OCI-LY3 (cell line): Measurements from ENCODE around the gene PITPNC1.
"Not testable (repeated sequence)": the region's sequence is repeated elsewhere in the genome, so short reads cannot be mapped to it uniquely, and the experiment has no call there.

ENCODE experiments used
- H2AFZ ChIP-seq: fragments of 200-600, 300-600 bp; shearing (Covaris generic); 2 replicates; pipeline ENCODE4 v1.6.0; 2014; ENCODE audit warnings: antibody characterized with exemption, low read depth, low read length
- H3K27ac ChIP-seq: fragments of 200-600, 300-600 bp; sonication (generic); 2 replicates; pipeline ENCODE4 v1.5.1; 2014; ENCODE audit warnings: mild to moderate bottlenecking, low read length, moderate library complexity, mixed read lengths
- H3K27me3 ChIP-seq: fragments of 200-600, 300-600 bp; sonication (generic); 2 replicates; pipeline ENCODE4 v1.6.1; 2014; ENCODE audit warnings: low read depth, low read length, mixed read lengths
- H3K36me3 ChIP-seq: fragments of 200-600, 300-600 bp; sonication (generic); replicated peaks from 2 replicates; pipeline ENCODE3; 2014; ENCODE audit warnings: low read depth, low read length, mixed read lengths
- H3K4me1 ChIP-seq: fragments of 300-600, 200-600 bp; sonication (generic); 2 replicates; pipeline ENCODE4 v1.6.1; 2014; ENCODE audit warnings: low read length, mixed read lengths
- H3K4me2 ChIP-seq: fragments of 200-600, 300-600 bp; sonication (generic); 2 replicates; pipeline ENCODE4 v1.6.1; 2014; ENCODE audit warnings: low read length, mixed read lengths
- H3K4me3 ChIP-seq: fragments of 300-600, 200-600 bp; sonication (generic); 2 replicates; pipeline ENCODE4 v1.5.1; 2014; ENCODE audit warnings: antibody characterized with exemption, mild to moderate bottlenecking, low read length, moderate library complexity
- H3K79me2 ChIP-seq: fragments of 300-600, 200-600 bp; shearing (Covaris generic); 2 replicates; pipeline ENCODE4 v1.6.1; 2014; ENCODE audit warnings: mild to moderate bottlenecking, low read length, mixed read lengths
- H3K9ac ChIP-seq: fragments of 300-600, 200-600 bp; shearing (Covaris generic); 2 replicates; pipeline ENCODE4 v1.6.0; 2014; ENCODE audit warnings: mild to moderate bottlenecking, low read length, moderate library complexity
- H3K9me3 ChIP-seq: fragments of 200-600, 300-600 bp; shearing (Covaris generic); 2 replicates; pipeline ENCODE4 v1.6.1; 2014; ENCODE audit warnings: low read length, mixed read lengths; ENCODE audit not compliant: insufficient read depth
- H4K20me1 ChIP-seq: fragments of 200-600, 300-600 bp; sonication (generic); 2 replicates; pipeline ENCODE4 v1.6.1; 2016; ENCODE audit warnings: low read length, mixed read lengths; ENCODE audit not compliant: insufficient read depth
- EZH2phosphoT487 ChIP-seq: fragments of 200-600 bp; shearing (Covaris generic); IDR thresholded peaks from 2 replicates; pipeline ENCODE4 v1.6.1; 2018; ENCODE audit warnings: antibody characterized with exemption, mixed run types, low read depth
- TF ChIP-seq, protein P1 (sequence below): fragments of 200-600, 300-600 bp; sonication (generic); IDR thresholded peaks from 2 replicates; pipeline ENCODE4 v1.5.1; 2014; ENCODE audit warnings: antibody characterized with exemption, low read length, low read depth

The PITPNC1 gene

DNA sequence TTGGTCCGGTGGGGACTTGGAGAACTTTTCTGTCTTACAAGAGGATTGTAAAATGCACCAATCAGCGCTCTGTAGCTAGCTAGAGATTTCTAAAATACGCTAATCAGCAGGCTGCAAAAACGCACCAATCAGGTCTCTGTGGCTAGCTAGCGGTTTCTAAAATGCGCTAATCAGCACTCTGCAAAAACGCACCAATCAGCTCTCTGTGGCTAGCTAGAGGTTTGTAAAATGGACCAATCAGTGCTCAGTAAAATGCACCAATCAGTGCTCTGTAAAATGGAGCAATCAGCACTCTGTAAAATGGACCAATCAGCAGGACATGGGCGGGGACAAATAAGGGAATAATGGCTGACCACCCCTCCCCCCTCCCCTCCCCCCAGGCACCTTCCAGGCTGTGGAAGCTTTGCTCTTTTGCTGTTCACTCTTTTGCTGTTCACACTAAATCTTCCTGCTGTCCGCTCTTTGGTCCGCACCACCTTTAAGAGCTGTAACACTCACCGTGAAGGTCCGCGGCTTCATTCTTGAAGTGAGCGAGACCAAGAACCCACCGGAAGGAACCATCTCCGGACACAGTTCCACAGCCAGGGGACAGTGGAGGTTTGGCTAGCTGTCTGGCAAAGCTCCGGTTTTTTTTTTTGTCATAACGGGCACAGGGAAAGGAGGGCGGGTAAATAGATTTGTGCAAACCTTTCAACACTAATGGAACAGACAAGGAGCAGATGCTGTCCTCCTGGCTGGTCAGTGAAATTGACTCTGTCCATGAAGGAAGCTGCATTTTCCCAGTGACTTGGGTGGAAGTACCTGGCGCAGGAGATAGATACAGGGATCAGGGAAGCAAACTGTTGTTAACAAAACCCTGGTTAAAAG is 8.3 kb downstream of the PITPNC1 start:
- Histone ChIP-seq H3K4me2 (no peak overlapping the region), H3K27ac (no peak overlapping the region), H3K27me3 (no peaks in the 10 kb centered on the region)

DNA sequence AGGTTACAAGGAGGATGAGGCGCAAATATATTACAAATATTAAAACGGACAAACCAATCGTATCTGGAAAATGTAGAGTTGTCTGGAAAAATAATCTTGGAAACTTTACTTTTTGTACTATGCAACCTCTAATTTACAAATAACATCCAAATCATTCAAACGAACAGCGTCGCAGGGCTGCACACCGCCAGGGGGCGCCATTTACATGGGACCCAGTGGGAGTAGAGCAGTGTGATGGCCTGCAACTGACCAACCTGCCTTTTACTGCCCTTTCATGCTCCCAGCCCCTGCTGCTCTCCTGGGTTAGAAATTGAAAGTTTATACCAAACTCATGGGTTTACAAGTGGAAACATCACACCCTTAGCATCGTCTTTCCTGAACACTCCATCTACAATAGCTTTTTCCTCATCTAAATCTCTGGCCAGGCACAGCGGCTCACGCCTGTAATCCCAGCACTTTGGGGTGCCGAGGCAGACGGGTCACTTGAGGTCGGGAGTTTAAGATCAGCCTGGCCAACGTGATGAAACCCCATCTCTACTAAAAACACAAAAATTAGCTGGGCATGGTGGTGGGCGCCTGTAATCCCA is 10.0 kb downstream of the PITPNC1 start:
- H3K4me3 ChIP-seq = no peak overlapping the region
- H4K20me1 ChIP-seq = no peaks in the 10 kb centered on the region; the same call in 1 of the 2 replicates
- TF ChIP-seq, protein P1, sequence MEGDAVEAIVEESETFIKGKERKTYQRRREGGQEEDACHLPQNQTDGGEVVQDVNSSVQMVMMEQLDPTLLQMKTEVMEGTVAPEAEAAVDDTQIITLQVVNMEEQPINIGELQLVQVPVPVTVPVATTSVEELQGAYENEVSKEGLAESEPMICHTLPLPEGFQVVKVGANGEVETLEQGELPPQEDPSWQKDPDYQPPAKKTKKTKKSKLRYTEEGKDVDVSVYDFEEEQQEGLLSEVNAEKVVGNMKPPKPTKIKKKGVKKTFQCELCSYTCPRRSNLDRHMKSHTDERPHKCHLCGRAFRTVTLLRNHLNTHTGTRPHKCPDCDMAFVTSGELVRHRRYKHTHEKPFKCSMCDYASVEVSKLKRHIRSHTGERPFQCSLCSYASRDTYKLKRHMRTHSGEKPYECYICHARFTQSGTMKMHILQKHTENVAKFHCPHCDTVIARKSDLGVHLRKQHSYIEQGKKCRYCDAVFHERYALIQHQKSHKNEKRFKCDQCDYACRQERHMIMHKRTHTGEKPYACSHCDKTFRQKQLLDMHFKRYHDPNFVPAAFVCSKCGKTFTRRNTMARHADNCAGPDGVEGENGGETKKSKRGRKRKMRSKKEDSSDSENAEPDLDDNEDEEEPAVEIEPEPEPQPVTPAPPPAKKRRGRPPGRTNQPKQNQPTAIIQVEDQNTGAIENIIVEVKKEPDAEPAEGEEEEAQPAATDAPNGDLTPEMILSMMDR = peak; percentile 80
- TF ChIP-seq EZH2phosphoT487 = no peak
- peaks cover 18% of the 10 kb centered on the region for H3K4me1 ChIP-seq
- no peaks in the 10 kb centered on the region for H3K9me3 ChIP-seq
- H3K4me2 ChIP-seq = no peak overlapping the region
- H3K9ac ChIP-seq = no peak overlapping the region
- peaks cover 2% of the 10 kb centered on the region for H3K36me3 ChIP-seq
- H2AFZ ChIP-seq = no peak overlapping the region
- H3K27ac ChIP-seq = no peak overlapping the region
- H3K27me3 ChIP-seq = no peaks in the 10 kb centered on the region
- H3K79me2 ChIP-seq = peaks cover 86% of the 10 kb centered on the region

More for the DNA sequence above, 8.3 kb downstream of the PITPNC1 start:
- Histone ChIP-seq H3K36me3 (peaks cover 2% of the 10 kb centered on the region), H3K79me2 (peaks cover 82% of the 10 kb centered on the region), H4K20me1 (no peaks in the 10 kb centered on the region; the same call in 1 of the 2 replicates), H3K4me3 (no peak overlapping the region), H3K9ac (no peak overlapping the region), H3K4me1 (peaks cover 6% of the 10 kb centered on the region), H2AFZ (no peak overlapping the region), H3K9me3 (no peaks in the 10 kb centered on the region)
- TF ChIP-seq EZH2phosphoT487 = no peak
- TF ChIP-seq, protein P1 = no peak

DNA sequence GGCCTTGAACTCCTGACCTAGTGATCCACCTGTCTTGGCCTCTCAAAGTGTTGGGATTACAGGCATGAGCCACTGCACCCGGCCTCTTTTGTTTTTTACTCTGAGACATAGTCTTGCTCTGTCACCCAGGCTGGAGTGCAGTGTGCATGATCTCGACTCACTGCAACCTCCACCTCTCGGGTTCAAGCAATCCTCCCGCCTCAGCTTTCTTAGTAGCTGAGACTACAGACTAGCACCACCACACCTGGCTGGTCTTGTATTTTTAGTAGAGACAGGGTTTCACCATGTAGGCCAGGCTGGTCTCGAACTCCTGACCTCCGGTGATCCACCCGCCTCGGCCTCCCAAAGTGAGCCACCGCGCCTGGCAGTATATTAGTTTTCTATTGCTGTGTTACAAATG is 11.5 kb downstream of the PITPNC1 start:
- not testable (repeated sequence) for H3K36me3 ChIP-seq, H2AFZ ChIP-seq, H3K4me3 ChIP-seq, H3K4me2 ChIP-seq, H3K9ac ChIP-seq, H3K27ac ChIP-seq, H3K9me3 ChIP-seq, H4K20me1 ChIP-seq, H3K27me3 ChIP-seq
- Histone ChIP-seq H3K4me1 (peaks cover 20% of the 10 kb centered on the region), H3K79me2 (peaks cover 79% of the 10 kb centered on the region)

DNA sequence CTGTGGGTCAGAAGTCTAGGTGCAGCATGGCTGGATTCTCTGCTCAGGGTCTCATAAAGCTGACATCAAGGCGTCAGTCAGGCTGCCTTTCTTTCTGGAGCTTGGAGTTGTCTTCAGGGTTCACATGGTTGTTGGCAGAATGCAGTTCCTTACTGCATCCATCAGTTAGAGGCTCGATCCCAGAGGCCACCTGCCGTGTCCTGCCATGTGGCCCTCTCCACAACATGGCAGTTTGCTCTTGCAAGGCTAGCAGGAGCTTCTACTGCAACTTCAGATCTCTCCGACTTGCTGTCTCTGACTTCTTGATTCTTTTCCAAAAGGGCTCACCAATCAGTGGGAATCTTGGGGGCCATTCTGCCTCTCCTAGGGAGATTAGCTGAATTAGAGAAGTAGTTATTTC is 11.9 kb downstream of the PITPNC1 start:
- TF ChIP-seq EZH2phosphoT487 = no peak
- TF ChIP-seq, protein P1 = no peak
- H3K9me3 ChIP-seq = no peaks in the 10 kb centered on the region
- H2AFZ ChIP-seq = no peak overlapping the region
- H3K27me3 ChIP-seq = no peaks in the 10 kb centered on the region
- H3K9ac ChIP-seq = no peak overlapping the region
- no peak overlapping the region for H3K4me3 ChIP-seq
- H4K20me1 ChIP-seq = no peaks in the 10 kb centered on the region; the same call in 1 of the 2 replicates
- H3K4me2 ChIP-seq = no peak overlapping the region
- peaks cover 20% of the 10 kb centered on the region for H3K4me1 ChIP-seq
- H3K36me3 ChIP-seq = peaks cover 2% of the 10 kb centered on the region
- no peak overlapping the region for H3K27ac ChIP-seq
- peaks cover 75% of the 10 kb centered on the region for H3K79me2 ChIP-seq
